Panc1 (cell line): ENCODE results near the gene P2RY2.

Experiments
- CTCF ChIP-seq: fragments of 450-650 bp; IDR thresholded peaks from 2 replicates; pipeline ENCODE4 v1.5.1; 2017; ENCODE audit warnings: mild to moderate bottlenecking
- SIN3A ChIP-seq: IDR thresholded peaks from 2 replicates; pipeline ENCODE4 v1.6.1; 2012; ENCODE audit warnings: low read depth, mild to moderate bottlenecking, low read length, moderate library complexity, borderline replicate concordance; ENCODE audit not compliant: insufficient read depth

- TF ChIP-seq CTCF (no peak), SIN3A (no peak)
Measured at GRCh38 chr11:73227571-73228211, 9.6 kb downstream of the P2RY2 start.
